A673 (cell line): ENCODE data around the gene TBC1D9.

Experiments
- CTCF ChIP-seq: fragments of 300-800, 200-600 bp; sonication (generic); conservative IDR thresholded peaks from 2 replicates; pipeline ENCODE4 v1.5.1; 2017; ENCODE audit warnings: low read depth, mild to moderate bottlenecking, antibody characterized with exemption, low read length, moderate library complexity, mixed read lengths
- EZH2 ChIP-seq: fragments of 200-600 bp; sonication (generic); IDR thresholded peaks from 2 replicates; pipeline ENCODE4 v1.6.1; 2017; ENCODE audit warnings: borderline replicate concordance, low read depth, mild to moderate bottlenecking, mixed read lengths, antibody characterized with exemption, low read length; ENCODE audit not compliant: poor library complexity, severe bottlenecking

- no peak for TF ChIP-seq EZH2
- TF ChIP-seq CTCF, result no peak
Measured at GRCh38 chr4:140752291-140753068, 3.7 kb downstream of the TBC1D9 start.
